Fibroblast of villous mesenchyme (primary cell): ENCODE measurements around the gene UMOD. TPM values are rescaled to one million over a fixed set of nuclear protein-coding genes. Genes with fewer than 3 reads are reported as not detected.

Source experiments
- DNase-seq: peaks from one replicate; pipeline ENCODE4 v3.0.0-alpha.2; 2010; ENCODE audit warnings: low read depth
- H3K4me3 ChIP-seq: 2 replicates; pipeline ENCODE4 v1.5.1; 2011; ENCODE audit warnings: low read depth, mild to moderate bottlenecking, low read length
- total RNA-seq: library from RNA; depleted of rRNA; stranded (reverse); fragments of >200 nt; gene quantifications from 2 replicates; pipeline ENCODE4 v1.2.3, GENCODE V29; 2012
- TF ChIP-seq, protein P1 (sequence below): IDR thresholded peaks from 2 replicates; pipeline ENCODE4 v1.5.1; 2012; ENCODE audit warnings: low read depth, mild to moderate bottlenecking, low read length; ENCODE audit not compliant: insufficient read depth

The UMOD gene
- total RNA-seq, 1 donor, result not detected

DNA sequence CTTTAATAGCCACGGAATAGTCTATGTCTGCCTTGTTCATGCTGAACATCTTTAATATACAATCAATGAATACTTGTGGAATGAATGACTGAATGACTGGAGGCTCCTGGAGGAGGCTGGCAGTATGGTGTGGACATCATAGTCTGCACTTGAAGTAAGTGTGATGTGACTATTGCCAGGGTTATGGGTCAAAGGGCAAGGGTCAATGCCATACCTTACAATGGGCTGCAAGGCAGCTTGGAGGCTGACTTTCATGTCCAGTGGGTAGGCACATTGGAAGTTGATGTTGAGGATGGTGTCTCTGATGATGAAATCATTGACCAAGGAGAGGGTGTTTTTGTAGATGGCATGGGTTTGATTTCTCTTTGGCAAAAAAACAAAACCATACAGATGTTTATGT lies 33.1 kb downstream of the UMOD start:
- no peak overlapping the region for H3K4me3 ChIP-seq
- DNase-seq, result no peak
- TF ChIP-seq, protein P1, sequence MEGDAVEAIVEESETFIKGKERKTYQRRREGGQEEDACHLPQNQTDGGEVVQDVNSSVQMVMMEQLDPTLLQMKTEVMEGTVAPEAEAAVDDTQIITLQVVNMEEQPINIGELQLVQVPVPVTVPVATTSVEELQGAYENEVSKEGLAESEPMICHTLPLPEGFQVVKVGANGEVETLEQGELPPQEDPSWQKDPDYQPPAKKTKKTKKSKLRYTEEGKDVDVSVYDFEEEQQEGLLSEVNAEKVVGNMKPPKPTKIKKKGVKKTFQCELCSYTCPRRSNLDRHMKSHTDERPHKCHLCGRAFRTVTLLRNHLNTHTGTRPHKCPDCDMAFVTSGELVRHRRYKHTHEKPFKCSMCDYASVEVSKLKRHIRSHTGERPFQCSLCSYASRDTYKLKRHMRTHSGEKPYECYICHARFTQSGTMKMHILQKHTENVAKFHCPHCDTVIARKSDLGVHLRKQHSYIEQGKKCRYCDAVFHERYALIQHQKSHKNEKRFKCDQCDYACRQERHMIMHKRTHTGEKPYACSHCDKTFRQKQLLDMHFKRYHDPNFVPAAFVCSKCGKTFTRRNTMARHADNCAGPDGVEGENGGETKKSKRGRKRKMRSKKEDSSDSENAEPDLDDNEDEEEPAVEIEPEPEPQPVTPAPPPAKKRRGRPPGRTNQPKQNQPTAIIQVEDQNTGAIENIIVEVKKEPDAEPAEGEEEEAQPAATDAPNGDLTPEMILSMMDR, result no peak

DNA sequence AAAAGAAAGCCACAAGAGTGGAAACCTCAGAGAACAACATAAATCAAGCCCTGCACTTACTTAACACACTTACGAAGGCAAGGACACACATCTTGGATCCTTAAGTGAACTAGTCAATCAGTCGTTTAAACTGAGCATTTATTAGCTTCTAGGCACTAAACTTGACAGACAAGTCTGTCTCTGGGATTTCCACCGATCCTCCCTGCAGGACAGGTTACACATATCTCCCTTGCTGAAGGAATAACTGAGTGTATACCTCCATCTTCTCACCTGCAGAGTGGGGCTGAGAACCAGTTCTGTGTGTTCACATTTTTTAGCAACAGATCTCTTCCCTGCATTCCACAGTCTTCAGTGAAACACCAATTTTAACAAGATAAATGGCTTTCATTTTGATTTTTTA lies 34.1 kb downstream of the UMOD start:
- no peak for DNase-seq
- no peak overlapping the region for H3K4me3 ChIP-seq
- TF ChIP-seq, protein P1, result no peak

DNA sequence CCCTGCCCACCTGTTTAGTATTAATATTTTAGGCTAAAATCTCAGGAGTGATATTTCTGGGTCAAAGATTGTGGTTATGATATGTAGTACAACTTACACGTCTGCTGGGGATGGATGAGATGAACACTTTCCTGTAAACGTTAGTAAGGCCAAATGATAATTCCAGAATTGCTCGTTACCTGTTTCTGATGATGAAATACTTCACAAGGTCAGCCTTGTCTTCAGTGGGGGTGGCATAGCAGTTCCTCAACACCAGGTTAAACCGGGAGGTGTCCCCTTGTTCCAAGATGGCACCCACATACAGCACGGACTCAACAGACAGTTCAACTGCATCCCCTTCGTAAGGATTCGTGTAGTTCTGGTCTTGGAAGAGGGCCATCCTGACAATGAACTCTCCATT lies 34.5 kb downstream of the UMOD start:
- H3K4me3 ChIP-seq, result no peak overlapping the region
- TF ChIP-seq, protein P1, result no peak
- no peak for DNase-seq

DNA sequence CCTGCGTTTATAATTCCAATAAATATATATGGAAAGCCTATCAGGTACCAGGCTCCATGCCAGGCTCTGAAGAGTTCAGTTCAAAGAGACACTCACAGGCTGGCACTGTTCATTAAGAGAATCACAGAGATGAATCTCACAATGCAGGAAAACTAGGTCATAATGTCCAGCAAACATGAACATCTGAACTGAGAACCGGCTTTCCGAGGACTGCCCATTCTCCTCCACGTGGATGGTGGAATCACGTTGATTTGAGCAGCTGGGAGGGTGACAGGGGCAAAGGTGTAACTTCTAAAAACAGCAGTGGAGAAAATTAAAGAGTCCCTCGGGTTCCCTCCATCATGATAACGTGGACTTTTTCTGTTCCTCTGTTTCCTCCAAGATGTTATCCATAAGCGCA lies 35.4 kb downstream of the UMOD start:
- DNase-seq, result no peak
- TF ChIP-seq, protein P1, result no peak
- H3K4me3 ChIP-seq, result no peak overlapping the region

DNA sequence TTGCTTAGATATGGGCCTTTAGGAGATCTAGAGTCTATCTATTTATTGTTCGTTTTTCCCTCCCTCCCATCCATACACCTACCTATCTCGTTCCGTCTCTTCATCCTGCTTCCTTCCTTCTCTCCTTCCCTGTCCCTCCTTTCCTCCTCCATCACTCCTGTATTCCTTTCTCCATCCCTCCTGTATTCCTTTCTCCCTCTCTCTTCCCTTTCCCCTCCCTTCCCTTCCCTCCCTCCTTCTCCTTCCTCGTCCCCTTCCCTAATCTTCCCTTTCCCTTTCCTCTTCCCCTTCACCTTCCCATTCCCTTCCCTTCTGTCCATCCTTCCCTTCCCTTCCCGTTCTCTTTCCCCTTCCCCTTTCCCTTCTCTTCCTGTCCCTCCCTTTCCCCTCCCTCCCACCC lies 35.8 kb downstream of the UMOD start:
- TF ChIP-seq, protein P1, result no peak
- DNase-seq, result no peak
- H3K4me3 ChIP-seq, result no peak overlapping the region

DNA sequence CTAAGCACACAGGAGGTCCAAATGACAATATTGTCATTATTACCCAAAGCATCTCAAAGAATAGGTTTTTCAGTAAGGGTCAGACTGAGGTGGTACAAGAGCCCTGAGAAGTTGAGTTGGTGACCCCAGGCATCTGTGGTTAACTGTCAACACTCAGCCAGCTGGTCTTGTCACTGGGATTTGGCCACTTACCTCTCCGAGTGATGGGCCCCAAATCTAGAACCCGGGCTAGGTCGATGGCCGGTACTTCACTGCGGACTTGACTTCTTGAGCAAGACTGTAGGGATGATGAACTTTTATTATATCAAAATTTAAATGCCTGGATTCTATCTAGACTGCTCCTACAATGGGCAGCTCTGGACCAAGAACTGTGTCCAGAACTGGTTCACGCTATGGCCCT lies 36.8 kb downstream of the UMOD start:
- TF ChIP-seq, protein P1, result no peak

DNA sequence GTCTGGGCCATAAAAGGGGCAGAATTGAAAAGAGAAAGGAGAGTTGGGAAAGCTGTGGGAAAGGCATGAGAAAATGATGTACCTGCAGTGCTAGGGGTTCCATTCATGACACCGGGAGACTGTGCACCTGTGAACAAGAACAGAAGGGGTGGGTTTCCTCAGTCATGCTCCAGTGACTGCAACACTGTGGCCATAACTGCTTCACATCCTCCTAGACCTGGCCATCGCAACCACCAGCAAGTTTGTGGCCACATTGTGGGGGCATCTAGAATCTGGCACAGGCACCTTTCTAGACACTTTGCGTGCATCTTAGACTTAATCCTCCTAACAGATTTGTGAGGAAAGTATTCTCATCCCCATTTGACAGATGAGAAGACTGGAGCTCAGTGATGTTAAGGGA lies 37.9 kb downstream of the UMOD start:
- DNase-seq, result no peak
- H3K4me3 ChIP-seq, result no peak overlapping the region
- TF ChIP-seq, protein P1, result no peak

More for the DNA sequence above, 36.8 kb downstream of the UMOD start:
- no peak for DNase-seq
- no peak overlapping the region for H3K4me3 ChIP-seq
